22Rv1 (cell line): Measurements from ENCODE around the gene SMG9.

Experiments
- H3K27ac ChIP-seq: fragments of 450-650 bp; 2 replicates; pipeline ENCODE4 v1.5.1; 2017
- ZFX ChIP-seq: fragments of 450-650 bp; IDR thresholded peaks from 2 replicates; pipeline ENCODE4 v1.6.1; 2017; ENCODE audit warnings: antibody characterized with exemption, borderline replicate concordance
- TF ChIP-seq, protein P1 (sequence below): fragments of 450-650 bp; IDR thresholded peaks from 2 replicates; pipeline ENCODE4 v1.5.1; 2017; ENCODE audit warnings: mild to moderate bottlenecking

SMG9 gene

DNA sequence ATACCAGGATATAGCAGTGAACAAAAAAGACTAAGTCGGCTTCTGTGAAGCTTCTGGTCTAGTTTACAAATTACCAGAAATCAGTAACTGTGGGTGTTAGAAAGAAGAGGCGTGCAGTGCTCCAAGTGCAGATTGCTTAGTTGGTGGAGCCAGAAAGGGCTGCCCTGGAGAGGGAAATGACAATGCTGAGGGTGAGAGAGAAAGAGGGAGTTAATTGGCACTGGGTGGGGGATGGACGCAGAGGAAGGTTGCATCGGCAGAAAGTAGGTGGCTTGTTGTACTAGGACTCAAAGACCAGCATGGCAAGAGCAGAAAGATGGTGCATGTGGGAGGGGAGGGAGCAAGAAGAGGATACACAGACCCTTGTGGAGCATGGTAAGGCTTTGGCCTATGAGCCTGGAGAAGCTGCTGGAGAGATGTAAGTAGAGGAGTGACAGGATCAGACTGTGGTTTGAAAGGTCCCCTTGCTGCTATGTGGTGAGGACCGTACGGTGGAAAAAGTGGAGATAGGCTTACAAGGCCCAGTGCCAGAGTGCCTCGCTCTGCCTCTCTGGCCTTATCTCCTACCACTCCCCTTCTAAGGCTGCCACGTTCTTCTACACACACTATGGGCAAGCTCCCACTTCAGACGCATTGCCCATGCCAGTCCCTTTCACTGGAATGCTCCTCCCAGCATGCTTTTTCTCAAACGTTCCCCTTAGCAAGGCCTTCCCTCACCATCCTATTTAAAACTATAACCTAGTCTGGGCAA is 13.5 kb downstream of the SMG9 start:
- peak overlapping the region; percentile 79 for H3K27ac ChIP-seq
- no peak for TF ChIP-seq ZFX
- TF ChIP-seq, protein P1, sequence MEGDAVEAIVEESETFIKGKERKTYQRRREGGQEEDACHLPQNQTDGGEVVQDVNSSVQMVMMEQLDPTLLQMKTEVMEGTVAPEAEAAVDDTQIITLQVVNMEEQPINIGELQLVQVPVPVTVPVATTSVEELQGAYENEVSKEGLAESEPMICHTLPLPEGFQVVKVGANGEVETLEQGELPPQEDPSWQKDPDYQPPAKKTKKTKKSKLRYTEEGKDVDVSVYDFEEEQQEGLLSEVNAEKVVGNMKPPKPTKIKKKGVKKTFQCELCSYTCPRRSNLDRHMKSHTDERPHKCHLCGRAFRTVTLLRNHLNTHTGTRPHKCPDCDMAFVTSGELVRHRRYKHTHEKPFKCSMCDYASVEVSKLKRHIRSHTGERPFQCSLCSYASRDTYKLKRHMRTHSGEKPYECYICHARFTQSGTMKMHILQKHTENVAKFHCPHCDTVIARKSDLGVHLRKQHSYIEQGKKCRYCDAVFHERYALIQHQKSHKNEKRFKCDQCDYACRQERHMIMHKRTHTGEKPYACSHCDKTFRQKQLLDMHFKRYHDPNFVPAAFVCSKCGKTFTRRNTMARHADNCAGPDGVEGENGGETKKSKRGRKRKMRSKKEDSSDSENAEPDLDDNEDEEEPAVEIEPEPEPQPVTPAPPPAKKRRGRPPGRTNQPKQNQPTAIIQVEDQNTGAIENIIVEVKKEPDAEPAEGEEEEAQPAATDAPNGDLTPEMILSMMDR, result no peak

DNA sequence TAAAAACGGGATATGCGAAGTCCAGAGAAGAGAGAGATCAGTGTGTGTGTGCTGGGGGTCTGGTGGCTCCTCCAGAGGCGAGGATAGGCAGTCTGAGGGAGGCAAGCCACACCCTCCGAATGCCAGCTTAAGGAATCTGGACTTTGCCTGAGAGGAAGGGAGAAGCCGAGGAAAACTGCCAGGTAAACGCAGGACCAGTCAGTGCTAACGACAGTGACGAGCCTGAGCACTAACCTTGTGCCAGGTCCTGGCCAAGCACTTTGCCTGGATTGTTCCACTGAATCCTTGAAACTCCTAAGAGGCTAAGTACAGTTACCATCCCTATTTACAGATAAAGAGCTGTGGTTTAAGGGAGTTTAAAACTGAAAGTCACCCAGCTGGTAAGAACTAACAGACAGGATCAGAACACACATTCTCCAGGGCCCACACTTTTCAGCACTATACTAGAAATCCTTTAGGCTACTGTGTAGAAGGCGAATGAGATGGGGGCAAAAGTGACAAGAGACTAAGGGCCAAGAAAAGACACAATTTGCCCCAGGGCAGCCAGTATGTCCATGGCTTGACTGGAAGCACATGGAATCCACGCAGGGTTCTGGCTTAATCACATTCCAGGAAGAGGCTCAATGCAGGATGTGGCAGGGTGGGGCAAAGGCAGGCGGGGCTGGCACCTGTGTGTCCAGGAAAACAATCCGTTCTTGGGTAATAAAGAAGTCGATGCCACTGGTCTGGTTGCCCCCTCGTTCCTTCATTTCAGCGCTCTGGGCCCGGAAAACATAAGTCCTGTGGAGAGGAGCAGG is 15.1 kb downstream of the SMG9 start:
- peak overlapping the region; percentile 79 for H3K27ac ChIP-seq
- no peak for TF ChIP-seq ZFX
- TF ChIP-seq, protein P1, result no peak

DNA sequence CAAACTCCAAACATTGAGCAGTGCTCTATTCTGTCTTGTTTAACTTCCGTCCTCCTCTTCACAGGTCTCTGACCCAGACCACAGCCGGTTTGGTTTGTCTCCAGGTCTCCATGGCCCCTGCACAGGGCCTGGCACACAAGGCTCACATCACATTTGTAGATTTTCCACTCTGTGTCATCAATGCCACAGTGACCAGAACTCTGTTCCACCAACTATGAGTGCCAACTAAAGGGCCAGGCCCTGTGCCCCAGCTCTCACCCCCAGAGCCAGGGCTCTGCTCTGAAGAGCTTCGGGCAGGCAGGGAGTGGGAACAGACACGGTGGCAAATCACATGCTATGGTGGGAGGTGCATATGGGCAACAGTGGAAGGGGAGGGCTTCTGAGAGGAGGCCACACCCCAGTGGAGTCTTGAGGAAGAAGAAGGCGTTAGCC is 16.0 kb downstream of the SMG9 start:
- peak overlapping the region; percentile 79 for H3K27ac ChIP-seq
- no peak for TF ChIP-seq ZFX
- TF ChIP-seq, protein P1, result no peak

DNA sequence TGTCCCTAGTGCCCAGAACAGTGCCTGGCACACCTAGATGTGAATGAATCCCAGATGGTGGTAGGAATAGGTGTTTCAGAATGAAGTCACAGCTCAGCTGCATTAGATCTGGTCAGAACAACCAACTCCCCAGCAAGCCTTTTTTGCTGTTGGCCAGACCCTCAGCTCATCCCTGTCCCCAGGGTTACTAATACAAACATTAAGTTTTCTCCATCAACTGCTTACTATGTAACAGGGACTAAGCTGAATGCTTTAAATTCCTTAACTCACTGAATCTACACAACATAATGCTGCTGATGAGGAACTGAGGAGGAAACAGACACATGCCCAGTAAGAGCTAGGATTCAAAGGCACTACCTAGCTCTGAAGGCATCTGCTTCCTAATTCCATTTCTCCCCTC is 18.8 kb downstream of the SMG9 start:
- TF ChIP-seq ZFX, result no peak
- TF ChIP-seq, protein P1, result no peak
- H3K27ac ChIP-seq, result no peak overlapping the region

DNA sequence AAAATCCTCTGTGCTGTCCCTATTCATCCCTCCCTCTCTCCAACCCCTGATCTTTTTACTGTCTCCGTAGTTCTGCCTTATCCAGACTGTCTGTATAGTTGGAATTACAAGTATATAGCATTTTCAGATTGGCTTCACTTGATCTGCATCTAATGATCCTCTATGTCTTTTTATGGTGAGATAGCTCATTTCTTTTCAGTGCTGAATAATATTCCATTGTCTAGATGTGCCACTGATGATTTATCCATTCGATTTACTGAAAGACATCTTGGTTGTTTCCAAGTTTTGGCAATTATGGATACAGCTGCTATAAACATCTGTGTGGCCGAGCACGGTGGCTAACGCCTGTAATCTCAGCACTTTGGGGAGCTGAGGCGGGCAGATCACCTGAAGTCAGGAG is 19.7 kb downstream of the SMG9 start:
- no peak overlapping the region for H3K27ac ChIP-seq
- TF ChIP-seq ZFX, result no peak
- TF ChIP-seq, protein P1, result no peak

DNA sequence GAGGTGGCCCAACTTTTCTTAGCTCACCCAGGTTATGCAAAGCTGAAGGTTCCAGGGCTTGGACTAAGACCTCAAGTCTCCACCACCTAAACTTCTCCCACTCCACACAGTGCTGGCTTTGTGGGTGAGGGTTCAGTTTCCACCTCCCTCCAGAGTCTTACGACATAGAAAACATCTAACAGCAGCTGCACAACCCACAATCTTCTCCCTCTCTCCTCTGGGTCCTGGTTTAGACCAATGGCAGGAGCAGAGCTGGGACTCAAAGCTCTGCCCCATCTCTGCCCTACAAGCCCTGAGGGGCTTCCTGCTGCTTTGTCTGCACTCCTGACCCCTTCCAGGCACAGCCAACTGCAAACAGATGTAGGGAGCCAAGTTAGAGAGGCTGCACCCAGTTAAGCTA is 22.9 kb downstream of the SMG9 start:
- TF ChIP-seq ZFX, result no peak
- TF ChIP-seq, protein P1, result no peak
- H3K27ac ChIP-seq, result no peak overlapping the region

DNA sequence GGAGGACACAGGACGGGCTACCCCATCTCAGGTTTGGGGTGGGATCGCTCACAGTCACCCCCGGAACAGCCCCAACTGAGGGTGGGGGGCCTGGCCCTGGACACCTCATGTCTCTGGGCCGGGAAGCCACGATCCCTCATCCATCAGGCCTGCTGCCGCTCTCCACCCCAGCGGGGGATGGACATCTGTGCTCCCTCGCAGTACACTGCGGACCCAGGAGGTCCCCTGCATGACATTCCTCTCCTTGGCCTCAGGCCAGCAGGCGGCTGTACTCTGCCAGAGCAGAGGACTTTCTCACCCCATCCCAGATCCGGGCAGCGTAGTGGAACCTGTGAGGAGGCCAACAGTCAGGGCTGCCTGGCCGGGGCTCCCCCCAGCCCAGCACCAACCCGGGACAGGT is 23.4 kb downstream of the SMG9 start:
- no peak overlapping the region for H3K27ac ChIP-seq
- TF ChIP-seq ZFX, result no peak
- TF ChIP-seq, protein P1, result no peak
